Activated CD4-positive, alpha-beta memory T cell treated with anti-CD3 and anti-CD28 coated beads, Interleukin-2, amount 10 ng/mL, durations not matched to agents 7 days and 5 days (primary cell): ENCODE measurements around the gene CARM1. TPM values are rescaled to one million over a fixed set of nuclear protein-coding genes. Genes with fewer than 3 reads are reported as not detected.
"Not testable (repeated sequence)": the region's sequence is repeated elsewhere in the genome, so short reads cannot be mapped to it uniquely, and the experiment has no call there.

Experiments
- CTCF ChIA-PET: fragments of 350-600 bp; sonication (Branson Sonifier 250); formaldehyde crosslinking; loops from one replicate; lab custom pipeline; 2021; ENCODE audit warnings: antibody characterized with exemption, inconsistent platforms; lab: Charles Lee
- POLR2A ChIA-PET: fragments of 350-600 bp; sonication (Branson Sonifier 250); formaldehyde crosslinking; loops from one replicate; lab custom pipeline; 2021; ENCODE audit warnings: antibody characterized with exemption; lab: Charles Lee
- DNase-seq: peaks from one replicate; pipeline ENCODE4 v3.0.0-alpha.2; 2020
- H3K27ac Mint-ChIP-seq: one replicate; pipeline ENCODE4 v1.8.0; 2021; ENCODE audit warnings: mild to moderate bottlenecking, mixed read lengths
- H3K27me3 Mint-ChIP-seq: one replicate; pipeline ENCODE4 v1.8.0; 2021; ENCODE audit warnings: mixed read lengths
- H3K36me3 Mint-ChIP-seq: one replicate; pipeline ENCODE4 v1.8.0; 2021; ENCODE audit warnings: low read depth, mixed read lengths
- H3K4me1 Mint-ChIP-seq: one replicate; pipeline ENCODE4 v1.8.0; 2021; ENCODE audit warnings: mixed read lengths
- H3K4me3 Mint-ChIP-seq: one replicate; pipeline ENCODE4 v1.8.0; 2021; ENCODE audit warnings: mild to moderate bottlenecking, mixed read lengths
- H3K9me3 Mint-ChIP-seq: one replicate; pipeline ENCODE4 v1.8.0; 2021; ENCODE audit warnings: mixed read lengths
- total RNA-seq, 2 experiments: library from RNA; stranded (reverse); gene quantifications; one replicate each; pipeline ENCODE4 v1.2.3, GENCODE V29; 2021

The CARM1 gene
- total RNA-seq, 2 experiments from 2014 or later, result 39.3 to 40.2 TPM

DNA sequence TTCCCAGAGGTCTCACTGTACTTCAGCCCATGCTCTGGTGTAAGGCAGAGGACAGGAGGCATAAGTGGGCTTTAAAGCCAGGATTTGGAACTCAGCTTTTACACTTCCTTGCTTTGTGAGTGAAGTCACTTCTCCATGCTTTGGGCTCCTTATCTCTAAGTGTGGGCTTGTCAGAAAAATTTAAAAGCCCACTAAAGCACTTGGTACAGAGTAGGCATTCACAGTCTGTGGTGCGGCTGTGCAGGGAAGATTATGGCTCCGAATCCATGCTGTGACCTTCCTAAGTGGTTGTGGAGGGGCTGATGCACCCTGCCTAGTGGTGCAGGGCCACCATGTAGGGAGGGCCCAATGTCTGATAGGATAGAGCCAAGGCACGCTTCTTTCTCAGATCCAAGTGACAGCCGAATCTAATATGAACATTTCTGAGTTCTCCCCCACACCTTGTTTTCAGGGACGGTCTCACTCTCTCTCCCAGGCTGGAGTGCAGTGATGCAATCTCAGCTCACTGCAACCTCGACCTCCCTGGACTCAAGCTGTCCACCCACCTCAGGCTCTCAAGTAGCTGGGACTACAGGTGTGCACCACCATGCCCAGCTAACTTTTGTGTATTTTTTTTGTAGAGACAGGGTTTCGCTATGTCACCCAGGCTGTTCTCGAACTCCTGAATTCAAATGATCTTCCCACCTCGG, 64.2 kb downstream of the CARM1 start:
- DNase-seq, result no peak
- no peak overlapping the region for H3K4me3 Mint-ChIP-seq
- H3K36me3 Mint-ChIP-seq, result peaks cover 9% of the 10 kb centered on the region
- no peaks in the 10 kb centered on the region for H3K27me3 Mint-ChIP-seq
- H3K4me1 Mint-ChIP-seq, result peaks cover 16% of the 10 kb centered on the region
- no peak overlapping the region for H3K27ac Mint-ChIP-seq
- ChIA-PET POLR2A (interaction anchor here (1.9 kb wide), 1 partner anchor 26 kb away, joined by 5 read pairs; the partner anchor contains the start of gene SMARCA4), CTCF (interaction anchor here (0.6 to 1.9 kb wide), 10 partner anchors 10 to 190 kb away, joined by 3 to 6 read pairs (median 4); partner anchors contain the start of genes LDLR and SMARCA4)
- H3K9me3 Mint-ChIP-seq, result no peaks in the 10 kb centered on the region

DNA sequence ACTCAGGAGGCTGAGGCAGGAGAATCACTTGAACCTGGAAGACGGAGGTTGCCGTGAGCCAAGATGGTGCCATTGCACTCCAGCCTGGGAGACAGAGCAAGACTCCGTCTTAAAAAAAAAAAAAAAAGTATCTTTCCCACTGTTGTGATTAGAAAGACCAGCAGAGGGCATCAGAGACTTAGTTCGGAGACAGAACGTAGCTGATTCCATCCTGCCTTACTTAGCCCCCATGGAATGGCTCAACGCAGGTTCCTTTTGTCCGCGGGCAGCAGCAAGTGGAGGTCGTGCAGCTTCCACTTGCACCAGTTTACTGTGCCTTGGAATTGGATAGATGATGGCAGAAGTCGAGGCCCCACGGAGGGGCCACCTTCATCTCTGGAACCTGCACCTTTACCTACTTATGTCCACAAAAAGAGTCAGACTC, 65.3 kb downstream of the CARM1 start:
- peaks cover 4% of the 10 kb centered on the region for H3K36me3 Mint-ChIP-seq
- H3K4me1 Mint-ChIP-seq, result peaks cover 12% of the 10 kb centered on the region
- CTCF ChIA-PET, result interaction anchor here (0.6 to 1.9 kb wide), 27 partner anchors 8 to 208 kb away, joined by 3 to 11 read pairs (median 4); partner anchors contain the start of genes LDLR, SMARCA4 and TMED1
- DNase-seq, result peak; percentile 32
- POLR2A ChIA-PET, result interaction anchor here (0.6 to 1.9 kb wide), 2 partner anchors 25 to 56 kb away, joined by 3 to 5 read pairs; partner anchors contain the start of gene SMARCA4
- no peaks in the 10 kb centered on the region for H3K27me3 Mint-ChIP-seq
- no peaks in the 10 kb centered on the region for H3K9me3 Mint-ChIP-seq
- H3K4me3 Mint-ChIP-seq, result no peak overlapping the region
- no peak overlapping the region for H3K27ac Mint-ChIP-seq

DNA sequence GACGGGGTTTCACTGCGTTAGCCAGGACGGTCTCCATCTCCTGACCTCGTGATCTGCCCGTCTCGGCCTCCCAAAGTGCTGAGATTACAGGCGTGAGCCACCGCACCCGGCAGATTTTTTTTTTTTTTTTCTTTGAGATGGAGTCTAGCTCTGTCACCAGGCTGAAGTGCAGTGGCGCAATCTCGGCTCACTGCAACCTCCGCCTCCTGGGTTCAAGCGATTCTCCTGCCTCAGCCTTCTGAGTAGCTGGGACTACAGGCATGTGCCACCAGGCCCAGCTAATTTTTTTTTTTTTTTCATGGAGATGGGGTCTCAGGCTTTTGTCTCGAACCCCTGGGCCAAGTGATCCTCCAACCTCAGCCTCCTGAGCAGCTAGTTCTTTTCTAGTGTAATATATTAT, 70.3 kb downstream of the CARM1 start:
- H3K4me1 Mint-ChIP-seq, result peaks cover 14% of the 10 kb centered on the region
- H3K27me3 Mint-ChIP-seq, H3K36me3 Mint-ChIP-seq, H3K9me3 Mint-ChIP-seq, H3K4me3 Mint-ChIP-seq, H3K27ac Mint-ChIP-seq, DNase-seq: not testable (repeated sequence)
- POLR2A ChIA-PET, result interaction anchor here (0.6 to 1.3 kb wide), 2 partner anchors 11 to 61 kb away, joined by 3 to 5 read pairs; no protein-coding TSS in a partner anchor
- CTCF ChIA-PET, result interaction anchor here (0.7 to 2.3 kb wide), 20 partner anchors 8 to 223 kb away, joined by 3 to 19 read pairs (median 7); partner anchors contain the start of gene SMARCA4

DNA sequence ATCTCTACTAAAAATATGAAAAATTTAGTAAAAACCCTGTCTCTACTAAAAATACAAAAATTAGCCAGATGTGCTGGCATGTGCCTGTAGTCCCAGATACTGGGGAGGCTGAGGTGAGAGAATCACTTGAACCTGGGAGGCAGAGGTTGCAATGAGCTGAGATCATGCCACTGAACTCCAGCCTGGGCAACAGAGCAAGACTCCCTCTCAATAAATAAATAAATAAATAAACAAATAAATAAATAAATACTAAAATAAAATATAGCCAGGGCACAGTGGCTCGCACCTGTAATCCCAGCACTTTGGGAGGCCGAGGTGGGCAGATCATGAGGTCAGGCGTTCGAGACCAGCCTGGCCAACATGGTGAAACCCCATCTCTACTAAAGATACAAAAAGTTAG, 72.1 kb downstream of the CARM1 start:
- DNase-seq, POLR2A ChIA-PET, H3K9me3 Mint-ChIP-seq, H3K4me3 Mint-ChIP-seq, H3K27ac Mint-ChIP-seq, H3K36me3 Mint-ChIP-seq, H3K27me3 Mint-ChIP-seq: not testable (repeated sequence)
- CTCF ChIA-PET, result interaction anchor here (1.0 to 2.3 kb wide), 3 partner anchors 13 to 93 kb away, joined by 3 to 19 read pairs (median 5); no protein-coding TSS in a partner anchor
- peaks cover 12% of the 10 kb centered on the region for H3K4me1 Mint-ChIP-seq

DNA sequence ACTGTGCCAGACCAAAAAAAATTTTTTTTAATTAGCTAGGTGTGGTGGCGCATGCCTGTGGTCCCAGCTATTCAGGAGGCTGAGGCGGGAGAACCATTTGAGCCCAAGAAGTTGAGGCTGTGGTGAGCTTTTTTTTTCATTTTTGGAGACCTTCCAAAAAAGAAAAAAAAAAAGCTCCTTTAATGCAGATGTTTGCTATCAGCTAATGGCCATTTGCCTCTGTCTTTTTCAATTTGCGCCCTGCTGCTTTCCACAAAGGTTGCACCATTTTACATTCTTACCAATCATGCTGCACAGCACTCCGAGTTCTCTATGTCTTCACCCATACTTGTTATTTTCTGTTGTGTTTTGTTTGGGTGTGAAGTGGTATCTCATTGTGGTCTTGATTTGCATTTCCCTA, 73.9 kb downstream of the CARM1 start:
- Mint-ChIP-seq H3K4me3 (no peak overlapping the region), H3K27ac (no peak overlapping the region), H3K27me3 (no peaks in the 10 kb centered on the region), H3K4me1 (peaks cover 6% of the 10 kb centered on the region), H3K9me3 (no peaks in the 10 kb centered on the region), H3K36me3 (no peaks in the 10 kb centered on the region)
- ChIA-PET CTCF (interaction anchor here (0.7 to 1.3 kb wide), 4 partner anchors 9 to 90 kb away, joined by 3 to 6 read pairs (median 4); no protein-coding TSS in a partner anchor), POLR2A (interaction anchor here (0.6 kb wide), 1 partner anchor 1386 kb away, joined by 3 read pairs; no protein-coding TSS in a partner anchor)
- no peak for DNase-seq

DNA sequence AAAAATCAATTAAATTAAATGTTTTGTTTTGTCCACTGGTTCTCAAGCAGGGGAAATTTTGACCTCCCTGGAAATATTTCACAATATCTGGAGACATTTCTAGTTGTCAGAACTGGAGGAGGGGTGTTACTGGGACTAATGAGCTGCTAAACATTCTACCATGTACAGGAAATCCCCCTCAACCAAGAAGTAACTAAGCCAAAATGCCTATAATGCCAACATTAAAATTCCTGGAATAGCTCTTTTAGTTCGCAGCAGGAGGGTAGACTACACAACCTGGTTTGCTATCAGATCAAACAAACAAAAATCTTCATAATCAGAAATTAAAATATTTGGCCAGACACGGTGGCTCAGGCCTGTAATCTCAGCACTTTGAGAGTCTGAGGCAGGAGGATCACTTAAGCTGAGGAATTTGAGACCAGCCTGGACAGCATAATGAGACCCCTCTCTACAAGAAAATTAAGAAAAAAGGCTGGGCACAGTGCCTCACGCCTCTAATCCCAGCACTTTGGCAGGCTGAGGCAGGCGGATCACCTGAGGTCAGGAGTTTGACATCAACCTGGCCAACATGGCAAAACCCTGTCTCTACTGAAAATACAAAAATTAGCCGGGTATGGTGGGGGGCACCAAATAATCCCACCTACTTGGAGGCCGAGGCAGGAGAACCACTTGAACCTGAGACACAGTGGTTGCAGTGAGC, 75.8 kb downstream of the CARM1 start:
- DNase-seq, result no peak
- H3K27ac Mint-ChIP-seq, result no peak overlapping the region
- ChIA-PET POLR2A (no interaction called here), CTCF (no interaction called here)
- no peak overlapping the region for H3K4me3 Mint-ChIP-seq
- no peaks in the 10 kb centered on the region for H3K36me3 Mint-ChIP-seq
- H3K9me3 Mint-ChIP-seq, result no peaks in the 10 kb centered on the region
- peaks cover 4% of the 10 kb centered on the region for H3K4me1 Mint-ChIP-seq
- no peaks in the 10 kb centered on the region for H3K27me3 Mint-ChIP-seq

DNA sequence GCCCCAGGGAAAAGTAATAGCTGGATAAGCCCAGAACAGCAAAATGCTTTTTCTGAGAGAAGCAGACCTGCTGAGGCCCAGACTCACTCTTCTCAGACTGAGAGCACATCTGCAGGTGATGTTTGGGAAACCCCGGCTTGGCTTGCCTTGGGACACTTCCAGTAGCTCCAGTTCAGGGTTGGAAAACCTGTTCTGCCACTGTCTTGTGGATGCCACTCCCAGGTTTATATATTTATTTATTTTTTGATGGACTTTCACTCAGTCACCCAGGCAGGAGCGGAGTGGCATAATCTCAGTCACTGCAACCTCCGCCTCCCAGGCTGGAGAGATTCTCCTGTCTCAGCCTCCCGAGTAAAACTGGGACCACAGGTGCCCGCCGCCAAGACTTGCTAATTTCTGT, 81.5 kb downstream of the CARM1 start:
- Mint-ChIP-seq H3K27me3 (no peaks in the 10 kb centered on the region), H3K27ac (no peak overlapping the region), H3K36me3 (no peaks in the 10 kb centered on the region), H3K4me1 (peaks cover 2% of the 10 kb centered on the region), H3K9me3 (no peaks in the 10 kb centered on the region), H3K4me3 (no peak overlapping the region)
- POLR2A ChIA-PET, result no interaction called here
- CTCF ChIA-PET, result interaction anchor here (1.7 to 2.0 kb wide), 2 partner anchors 11 to 16 kb away, joined by 6 to 9 read pairs; no protein-coding TSS in a partner anchor
- DNase-seq, result no peak

DNA sequence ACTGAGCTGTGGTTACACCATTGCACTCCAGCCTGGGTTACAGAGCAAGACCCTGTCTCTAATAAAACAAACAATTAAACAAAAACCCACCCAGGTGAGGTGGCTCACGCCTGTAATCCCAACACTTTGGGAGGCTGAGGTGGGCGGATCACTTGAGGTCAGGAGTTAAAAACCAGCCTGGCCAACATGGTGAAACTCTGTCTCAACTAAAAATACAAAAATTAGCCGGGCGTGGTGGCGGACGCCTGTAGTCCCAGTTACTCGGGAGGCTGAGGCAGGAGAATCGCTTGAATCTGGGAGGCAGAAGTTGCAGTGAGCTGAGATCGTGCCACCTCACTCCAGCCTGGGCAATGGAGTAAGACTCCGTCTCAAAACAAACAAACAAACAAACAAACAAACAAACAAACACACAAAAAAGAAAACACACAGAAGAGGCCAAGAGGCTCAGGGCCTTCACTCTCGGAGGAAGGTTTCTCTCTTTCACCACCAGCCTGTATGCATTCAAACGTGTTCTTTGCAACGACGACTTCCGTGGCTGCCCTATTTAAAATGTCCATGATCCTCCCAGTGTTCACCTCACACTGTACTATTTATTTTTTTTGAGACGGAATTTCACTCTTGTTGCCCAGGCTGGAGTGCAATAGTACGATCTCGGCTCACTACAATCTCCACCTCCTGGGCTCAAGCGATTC, 88.1 kb downstream of the CARM1 start:
- H3K36me3 Mint-ChIP-seq, result peaks cover 11% of the 10 kb centered on the region
- peak overlapping the region; percentile 82 for H3K4me3 Mint-ChIP-seq
- ChIA-PET CTCF (interaction anchor here (1.3 to 1.5 kb wide), 2 partner anchors 15 to 76 kb away, joined by 4 to 5 read pairs; no protein-coding TSS in a partner anchor), POLR2A (interaction anchor here (1.5 to 2.6 kb wide), 3 partner anchors 87 to 196 kb away, joined by 3 to 12 read pairs (median 4); partner anchors contain the start of genes LDLR and SPC24)
- peaks cover 37% of the 10 kb centered on the region for H3K4me1 Mint-ChIP-seq
- peak overlapping the region; percentile 87 for H3K27ac Mint-ChIP-seq
- H3K9me3 Mint-ChIP-seq, DNase-seq, H3K27me3 Mint-ChIP-seq: not testable (repeated sequence)

GRCh38 chr19:10960314-10961072, 89.1 kb downstream of the CARM1 start, which contains the start of gene SMARCA4:
SMARCA4 (plus strand) TSS chr19:10961030; CDS start chr19:10984152, 23,122 bp downstream.
- Mint-ChIP-seq H3K27me3 (no peaks in the 10 kb centered on the region), H3K27ac (peak within 1 kb of the TSS; percentile 87), H3K4me1 (peaks cover 43% of the 10 kb centered on the region), H3K9me3 (no peaks in the 10 kb centered on the region), H3K36me3 (peaks cover 11% of the 10 kb centered on the region), H3K4me3 (peak within 1 kb of the TSS; percentile 87)
- POLR2A ChIA-PET, result interaction anchor here (1.0 to 2.6 kb wide), 7 partner anchors 10 to 195 kb away, joined by 3 to 12 read pairs (median 4); partner anchors contain the start of genes LDLR, SPC24 and TMED1
- CTCF ChIA-PET, result interaction anchor here (1.3 to 1.4 kb wide), 3 partner anchors 19 to 75 kb away, joined by 4 to 7 read pairs (median 6); no protein-coding TSS in a partner anchor
- DNase-seq, result peak; percentile 99

GRCh38 chr19:10961073-10961860, 89.9 kb downstream of the CARM1 start:
- POLR2A ChIA-PET, result interaction anchor here (1.0 to 2.6 kb wide), 6 partner anchors 9 to 194 kb away, joined by 3 to 12 read pairs (median 4); partner anchors contain the start of genes LDLR, SPC24 and TMED1
- Mint-ChIP-seq H3K4me3 (peak overlapping the region; percentile 87), H3K9me3 (no peaks in the 10 kb centered on the region), H3K36me3 (peaks cover 11% of the 10 kb centered on the region), H3K4me1 (peaks cover 43% of the 10 kb centered on the region), H3K27ac (peak overlapping the region; percentile 82), H3K27me3 (no peaks in the 10 kb centered on the region)
- CTCF ChIA-PET, result interaction anchor here (1.3 to 1.4 kb wide), 3 partner anchors 20 to 74 kb away, joined by 4 to 7 read pairs (median 6); no protein-coding TSS in a partner anchor
- DNase-seq, result no peak
